ENCODE results near the gene HUWE1.
"Not testable (repeated sequence)": the region's sequence is repeated elsewhere in the genome, so short reads cannot be mapped to it uniquely, and the experiment has no call there.

DNA sequence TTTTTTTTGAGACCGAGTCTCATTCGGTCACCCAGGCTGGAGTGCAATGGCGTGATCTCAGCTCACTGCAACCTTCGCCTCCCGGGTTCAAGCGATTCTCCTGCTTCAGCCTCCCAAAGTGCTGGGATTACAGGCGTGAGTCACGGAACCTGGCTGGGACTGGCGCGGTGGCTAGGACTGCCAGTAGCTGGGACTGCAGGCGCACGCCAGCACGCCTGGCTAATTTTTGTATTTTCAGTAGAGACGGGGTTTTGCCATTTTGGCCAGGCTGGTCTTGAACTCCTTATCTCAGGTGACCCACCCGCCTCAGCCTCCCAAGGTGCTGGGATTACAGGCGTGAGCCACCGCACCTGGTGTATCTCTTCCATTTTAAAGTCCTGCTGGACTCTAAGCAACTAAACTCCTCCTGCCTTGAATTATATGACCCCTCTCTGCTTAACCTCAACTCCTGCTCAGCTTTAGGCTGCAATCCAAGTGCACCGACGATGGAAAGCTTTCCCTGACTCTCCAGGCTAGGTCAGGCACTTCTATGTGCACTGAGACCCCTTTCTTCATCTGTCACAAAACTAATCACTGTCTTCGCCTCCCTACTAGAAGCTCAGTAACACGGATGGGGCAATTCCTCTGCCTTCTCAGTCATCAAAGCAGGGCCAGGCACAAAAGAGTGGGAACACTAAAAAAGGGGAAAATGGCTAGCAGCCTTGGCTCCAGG, 155.1 kb downstream of the HUWE1 start:
- TF ChIP-seq, protein P1, sequence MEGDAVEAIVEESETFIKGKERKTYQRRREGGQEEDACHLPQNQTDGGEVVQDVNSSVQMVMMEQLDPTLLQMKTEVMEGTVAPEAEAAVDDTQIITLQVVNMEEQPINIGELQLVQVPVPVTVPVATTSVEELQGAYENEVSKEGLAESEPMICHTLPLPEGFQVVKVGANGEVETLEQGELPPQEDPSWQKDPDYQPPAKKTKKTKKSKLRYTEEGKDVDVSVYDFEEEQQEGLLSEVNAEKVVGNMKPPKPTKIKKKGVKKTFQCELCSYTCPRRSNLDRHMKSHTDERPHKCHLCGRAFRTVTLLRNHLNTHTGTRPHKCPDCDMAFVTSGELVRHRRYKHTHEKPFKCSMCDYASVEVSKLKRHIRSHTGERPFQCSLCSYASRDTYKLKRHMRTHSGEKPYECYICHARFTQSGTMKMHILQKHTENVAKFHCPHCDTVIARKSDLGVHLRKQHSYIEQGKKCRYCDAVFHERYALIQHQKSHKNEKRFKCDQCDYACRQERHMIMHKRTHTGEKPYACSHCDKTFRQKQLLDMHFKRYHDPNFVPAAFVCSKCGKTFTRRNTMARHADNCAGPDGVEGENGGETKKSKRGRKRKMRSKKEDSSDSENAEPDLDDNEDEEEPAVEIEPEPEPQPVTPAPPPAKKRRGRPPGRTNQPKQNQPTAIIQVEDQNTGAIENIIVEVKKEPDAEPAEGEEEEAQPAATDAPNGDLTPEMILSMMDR (IDR thresholded peaks at IDR 0.05; ENCODE audit: low read length), result not testable (repeated sequence)
- TF ChIP-seq EZH2 (IDR thresholded peaks at IDR 0.05; ENCODE audit: borderline replicate concordance, low read length), result not testable (repeated sequence)

Measured in OCI-LY1 (cell line).